WTC11 (cell line): Measurements from ENCODE around the gene PTPN4.

Source experiments
- CTCF ChIP-seq: fragments of 200-600 bp; IDR thresholded peaks from 2 replicates; pipeline ENCODE4 v1.8.0; 2022; ENCODE audit warnings: antibody characterized with exemption
- ETV6 ChIP-seq: sonication (generic); formaldehyde crosslinking; IDR thresholded peaks from 2 replicates; pipeline ENCODE4 v1.8.1; 2022; ENCODE audit warnings: mild to moderate bottlenecking, missing genetic modification reagents
- IRF1 ChIP-seq: sonication (generic); formaldehyde crosslinking; IDR thresholded peaks from 2 replicates; pipeline ENCODE4 v1.8.0; 2023; ENCODE audit warnings: missing genetic modification reagents
- NR1H2 ChIP-seq: sonication (generic); formaldehyde crosslinking; IDR thresholded peaks from 2 replicates; pipeline ENCODE4 v1.9.0; 2021; ENCODE audit warnings: mild to moderate bottlenecking, moderate library complexity, missing genetic modification reagents
- SP1 ChIP-seq: sonication (generic); formaldehyde crosslinking; conservative IDR thresholded peaks from 2 replicates; pipeline ENCODE4 v1.8.1; 2022; ENCODE audit warnings: missing genetic modification reagents
- USF2 ChIP-seq: sonication (generic); formaldehyde crosslinking; IDR thresholded peaks from 2 replicates; pipeline ENCODE4 v1.8.1; 2023; ENCODE audit warnings: mild to moderate bottlenecking, missing genetic modification reagents, moderate library complexity
- TF ChIP-seq, protein P1 (sequence below): sonication (generic); formaldehyde crosslinking; IDR thresholded peaks from 2 replicates; pipeline ENCODE4 v1.8.0; 2022; ENCODE audit warnings: mild to moderate bottlenecking, missing genetic modification reagents

DNA sequence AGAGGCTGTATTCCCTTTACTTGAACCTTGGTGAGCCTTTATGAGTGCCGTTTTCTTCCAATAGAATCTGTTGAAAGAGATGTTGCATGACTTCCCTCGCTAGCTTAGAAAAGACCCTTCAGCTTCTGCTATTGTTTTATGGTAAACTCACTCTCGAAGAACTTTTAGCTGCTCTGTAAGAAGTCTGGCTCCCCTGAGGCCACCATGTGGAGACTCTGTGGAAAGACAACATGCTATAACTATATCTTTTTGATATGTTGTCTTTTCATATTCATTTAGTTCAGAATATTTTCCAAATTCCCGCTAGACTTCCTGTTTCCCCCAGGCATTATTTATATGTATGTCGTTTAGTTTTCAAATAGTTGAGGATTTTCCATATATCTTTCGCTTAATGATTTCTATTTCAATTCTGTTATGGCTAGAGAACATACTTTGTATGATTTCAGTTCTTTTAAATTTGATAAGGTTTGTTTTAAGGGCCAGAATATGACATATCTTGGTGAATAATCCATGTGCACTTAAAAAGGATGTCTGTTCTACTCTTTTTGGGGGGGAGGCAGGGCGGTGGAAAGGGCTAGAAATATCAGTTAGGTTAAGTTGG is 64.1 kb downstream of the PTPN4 start:
- no peak for TF ChIP-seq SP1 (CRISPR knock-in tag)
- TF ChIP-seq, protein P1, sequence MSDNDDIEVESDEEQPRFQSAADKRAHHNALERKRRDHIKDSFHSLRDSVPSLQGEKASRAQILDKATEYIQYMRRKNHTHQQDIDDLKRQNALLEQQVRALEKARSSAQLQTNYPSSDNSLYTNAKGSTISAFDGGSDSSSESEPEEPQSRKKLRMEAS (CRISPR knock-in tag) = no peak
- TF ChIP-seq CTCF = no peak; the same call in 1 of the 2 replicates
- TF ChIP-seq IRF1 (CRISPR knock-in tag) = no peak
- no peak for TF ChIP-seq USF2 (CRISPR knock-in tag)
- TF ChIP-seq ETV6 = no peak
- TF ChIP-seq NR1H2 (CRISPR knock-in tag) = no peak
